Spleen (tissue), 13 donors: ENCODE measurements around the gene LYPD4. TPM values are rescaled to one million over a fixed set of nuclear protein-coding genes. Genes with fewer than 3 reads are reported as not detected.

Experiments used
- DNase-seq: peaks from one replicate; pipeline ENCODE4 v3.0.0-alpha.2; 2020
- H3K27ac ChIP-seq, 8 donors: fragments of 200-600 bp; sonication (generic) in 7 of 8; 1 replicate in 4 of 8; 2 replicates in 4 of 8; pipeline versions ENCODE4 v1.5.0 to v1.8.0; 2016 to 2021; ENCODE audit warnings: inconsistent platforms in 4 of 8, mild to moderate bottlenecking in 4 of 8, moderate library complexity in 1 of 8
- H3K27me3 ChIP-seq, 7 donors: fragments of 200-600 bp; sonication (generic) in 6 of 7; replicated peaks in 1 of 7; 1 replicate in 4 of 7; 2 replicates in 3 of 7; pipeline versions ENCODE4 v1.5.0 to v1.8.0; 2016 to 2021; ENCODE audit warnings: inconsistent platforms in 3 of 7, mild to moderate bottlenecking in 1 of 7
- H3K36me3 ChIP-seq, 6 donors: fragments of 200-600 bp; sonication (generic) in 5 of 6; 1 replicate in 4 of 6; 2 replicates in 2 of 6; pipeline versions ENCODE4 v1.5.0 to v1.8.0; 2016 to 2021; ENCODE audit warnings: inconsistent platforms in 2 of 6
- H3K4me1 ChIP-seq, 6 donors: fragments of 200-600 bp; sonication (generic) in 5 of 6; 1 replicate in 3 of 6; 2 replicates in 3 of 6; pipeline versions ENCODE4 v1.5.0 to v1.8.0; 2016 to 2021; ENCODE audit warnings: inconsistent platforms in 3 of 6
- H3K4me3 ChIP-seq, 8 donors: fragments of 200-600 bp; sonication (generic) in 7 of 8; 1 replicate in 4 of 8; 2 replicates in 4 of 8; pipeline versions ENCODE4 v1.5.0 to v1.8.0; 2016 to 2021; ENCODE audit warnings: inconsistent platforms in 4 of 8, mild to moderate bottlenecking in 4 of 8, moderate library complexity in 2 of 8
- H3K9me3 ChIP-seq, 8 donors: fragments of 200-600 bp; sonication (generic) in 7 of 8; 1 replicate in 4 of 8; 2 replicates in 4 of 8; pipeline versions ENCODE4 v1.5.0 to v1.8.0; 2016 to 2021; ENCODE audit warnings: inconsistent platforms in 4 of 8
- POLR2A ChIP-seq, 3 donors: fragments of 450-650 bp; IDR thresholded peaks; one replicate each; pipeline ENCODE4 v1.5.1; 2017; ENCODE audit warnings: antibody characterized with exemption in 3 of 3, mild to moderate bottlenecking in 1 of 3
- POLR2AphosphoS5 ChIP-seq, 3 donors: sonication (generic); formaldehyde crosslinking; IDR thresholded peaks; one replicate each; pipeline ENCODE4 v1.5.1; 2017; ENCODE audit warnings: antibody characterized with exemption in 3 of 3
- WGBS, 5 donors: extraction: QIAGEN DNeasy Blood & Tissue Kit in 3 of 5; methylation state at CpG; one replicate each; pipeline versions ENCODE4 v1.1.5 to v1.1.7; 2013 to 2018; 5-methylcytosine and 5-hydroxymethylcytosine counted together
- intact Hi-C: fragments of 100-400 bp; cut with DNase I; formaldehyde crosslinking; loops from one replicate; pipeline ENCODE4 v1.15.0; 2023; ENCODE audit warnings: low total_unique reads
- long read RNA-seq, 2 donors: transcript quantifications; one replicate each; lab custom pipeline, GENCODE V29; 2026
- polyA plus RNA-seq, 3 donors: library from polyadenylated mRNA; stranded (reverse); fragments of 200-250 nt; gene quantifications; one replicate each; pipeline ENCODE4 v1.2.1, GENCODE V29; 2013
- total RNA-seq, 7 donors: library from RNA; depleted of rRNA in 3 of 7; stranded (reverse); fragments of >200 nt in 3 of 7; fragmentation: NEBNext Ultra II Directional in 4 of 7; extraction: Animal tissue kit (Norgen Biotek cat#: 25700) in 4 of 7; gene quantifications; one replicate each; pipeline versions ENCODE4 v1.1.0 to v1.2.1, GENCODE V29; 2016 to 2021
- TF ChIP-seq, protein P1 (sequence below), 11 experiments: fragments of 200-600 bp in 7 of 11; fragments of 450-650 bp in 4 of 11; sonication (generic) in 4 of 11; IDR thresholded peaks in 8 of 11; conservative IDR thresholded peaks in 3 of 11; 1 replicate in 7 of 11; 2 replicates in 4 of 11; pipeline versions ENCODE4 v1.4.0 to v1.8.0; 2016 to 2021; ENCODE audit warnings: antibody characterized with exemption in 11 of 11, inconsistent platforms in 4 of 11, mild to moderate bottlenecking in 1 of 11
- donor health status: healthy with polysubstance abuse.
- donor health status: DM: no; HTN: no; CAD: no; lungs with moderate emphysema.
- donor health status: DM: no; HTN: no; CAD: no.
- donor health status: Bipolar disorder and iron deficiency.
- donor health status: healthy.
- donor health status: DM: no; HTN: no; CAD: no.
- donor health status: DM: yes; HTN: yes; CAD: no.

LYPD4 gene, protein sequence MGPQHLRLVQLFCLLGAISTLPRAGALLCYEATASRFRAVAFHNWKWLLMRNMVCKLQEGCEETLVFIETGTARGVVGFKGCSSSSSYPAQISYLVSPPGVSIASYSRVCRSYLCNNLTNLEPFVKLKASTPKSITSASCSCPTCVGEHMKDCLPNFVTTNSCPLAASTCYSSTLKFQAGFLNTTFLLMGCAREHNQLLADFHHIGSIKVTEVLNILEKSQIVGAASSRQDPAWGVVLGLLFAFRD
- total RNA-seq (not detected), polyA plus RNA-seq (under 1 TPM in 1 of 3 donors, not detected in 2; 0.04 TPM)
- long read RNA-seq, donor 1, result 0 reads
- long read RNA-seq, donor 2, result 0 reads

DNA sequence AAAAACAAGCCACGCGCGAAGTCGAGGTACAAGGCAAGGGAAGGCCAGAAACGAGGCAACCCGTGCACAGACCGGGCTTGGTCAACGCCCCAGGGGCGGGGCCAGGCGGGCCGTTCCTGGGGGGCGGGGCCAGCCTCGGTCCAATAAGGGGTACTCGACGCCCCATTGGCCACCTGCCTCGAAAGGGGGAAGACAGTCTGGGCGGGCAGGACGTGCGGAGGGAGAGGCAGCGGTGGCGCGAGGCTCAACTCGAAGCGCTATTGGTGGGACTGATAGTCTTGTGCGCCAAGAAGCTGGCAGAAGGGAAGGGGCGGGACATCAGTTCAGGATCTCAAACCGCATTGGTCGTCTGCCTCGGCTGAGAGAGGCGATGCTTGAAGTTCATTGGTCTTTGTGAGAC lies at the start of gene LYPD4:
Gene LYPD4 (minus strand): TSS at position 83 of the 400 bp plus-strand sequence. CDS start 5,398 bp downstream, outside the sequence.
- 81 to 88% (median 84%) methylated on average over 30 of the region's 30 CpGs for WGBS, 5 donors
- no peak for DNase-seq
- intact Hi-C loops, result no loop called here
- TF ChIP-seq, protein P1, sequence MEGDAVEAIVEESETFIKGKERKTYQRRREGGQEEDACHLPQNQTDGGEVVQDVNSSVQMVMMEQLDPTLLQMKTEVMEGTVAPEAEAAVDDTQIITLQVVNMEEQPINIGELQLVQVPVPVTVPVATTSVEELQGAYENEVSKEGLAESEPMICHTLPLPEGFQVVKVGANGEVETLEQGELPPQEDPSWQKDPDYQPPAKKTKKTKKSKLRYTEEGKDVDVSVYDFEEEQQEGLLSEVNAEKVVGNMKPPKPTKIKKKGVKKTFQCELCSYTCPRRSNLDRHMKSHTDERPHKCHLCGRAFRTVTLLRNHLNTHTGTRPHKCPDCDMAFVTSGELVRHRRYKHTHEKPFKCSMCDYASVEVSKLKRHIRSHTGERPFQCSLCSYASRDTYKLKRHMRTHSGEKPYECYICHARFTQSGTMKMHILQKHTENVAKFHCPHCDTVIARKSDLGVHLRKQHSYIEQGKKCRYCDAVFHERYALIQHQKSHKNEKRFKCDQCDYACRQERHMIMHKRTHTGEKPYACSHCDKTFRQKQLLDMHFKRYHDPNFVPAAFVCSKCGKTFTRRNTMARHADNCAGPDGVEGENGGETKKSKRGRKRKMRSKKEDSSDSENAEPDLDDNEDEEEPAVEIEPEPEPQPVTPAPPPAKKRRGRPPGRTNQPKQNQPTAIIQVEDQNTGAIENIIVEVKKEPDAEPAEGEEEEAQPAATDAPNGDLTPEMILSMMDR (IDR thresholded peaks at IDR 0.05 in 8 of 11, conservative IDR thresholded peaks at IDR 0.05 in 3 of 11), result no peak
- TF ChIP-seq POLR2AphosphoS5 (IDR thresholded peaks at IDR 0.05) (no peak), POLR2A (IDR thresholded peaks at IDR 0.05) (no peak)
- Histone ChIP-seq H3K27me3 (peaks cover 0 to 18% (median 0%) of the 10 kb centered on the region in 7 donors), H3K36me3 (no peaks in the 10 kb centered on the region), H3K4me3 (no peak within 1 kb of the TSS), H3K9me3 (peaks cover 0 to 3% (median 0%) of the 10 kb centered on the region in 8 donors), H3K27ac (no peak within 1 kb of the TSS), H3K4me1 (no peaks in the 10 kb centered on the region)

DNA sequence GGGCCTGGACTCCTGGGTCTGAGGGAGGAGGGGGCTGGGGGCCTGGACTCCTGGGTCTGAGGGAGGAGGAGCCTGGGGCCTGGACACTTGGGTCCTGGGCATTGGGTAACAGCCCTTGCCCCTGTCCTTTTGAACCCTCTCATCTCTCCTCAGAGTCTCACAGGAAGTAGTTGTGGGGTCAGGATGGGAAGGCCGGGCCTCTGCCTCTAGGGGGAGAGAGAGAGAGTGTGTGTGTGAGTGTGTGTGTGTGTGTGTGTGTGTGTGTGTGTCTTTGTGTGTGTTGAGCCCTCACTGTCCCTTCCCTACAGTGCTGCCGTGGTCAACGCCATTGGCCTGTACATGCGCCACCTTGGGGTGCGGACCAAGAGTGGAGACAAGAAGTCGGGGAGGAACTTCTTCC lies 49.4 kb upstream of the LYPD4 start:
- TF ChIP-seq, protein P1 (IDR thresholded peaks at IDR 0.05 in 8 of 11, conservative IDR thresholded peaks at IDR 0.05 in 3 of 11), result no peak
- TF ChIP-seq POLR2A (IDR thresholded peaks at IDR 0.05) (no peak), POLR2AphosphoS5 (IDR thresholded peaks at IDR 0.05) (no peak)
- intact Hi-C loops, result no loop called here
- H3K4me3 ChIP-seq, result no peak overlapping the region
- H3K36me3 ChIP-seq, result peaks cover 11 to 96% (median 76%) of the 10 kb centered on the region in 6 donors
- 68 to 72% (median 69%) methylated on average over 4 to 6 of the region's 6 CpGs for WGBS, 5 donors
- peak overlapping the region in 2 of 8 donors; percentile 13 to 25 for H3K27ac ChIP-seq
- no peaks in the 10 kb centered on the region for H3K9me3 ChIP-seq
- no peaks in the 10 kb centered on the region for H3K27me3 ChIP-seq
- H3K4me1 ChIP-seq, result peaks cover 0 to 85% (median 37%) of the 10 kb centered on the region in 6 donors
- DNase-seq, result no peak

DNA sequence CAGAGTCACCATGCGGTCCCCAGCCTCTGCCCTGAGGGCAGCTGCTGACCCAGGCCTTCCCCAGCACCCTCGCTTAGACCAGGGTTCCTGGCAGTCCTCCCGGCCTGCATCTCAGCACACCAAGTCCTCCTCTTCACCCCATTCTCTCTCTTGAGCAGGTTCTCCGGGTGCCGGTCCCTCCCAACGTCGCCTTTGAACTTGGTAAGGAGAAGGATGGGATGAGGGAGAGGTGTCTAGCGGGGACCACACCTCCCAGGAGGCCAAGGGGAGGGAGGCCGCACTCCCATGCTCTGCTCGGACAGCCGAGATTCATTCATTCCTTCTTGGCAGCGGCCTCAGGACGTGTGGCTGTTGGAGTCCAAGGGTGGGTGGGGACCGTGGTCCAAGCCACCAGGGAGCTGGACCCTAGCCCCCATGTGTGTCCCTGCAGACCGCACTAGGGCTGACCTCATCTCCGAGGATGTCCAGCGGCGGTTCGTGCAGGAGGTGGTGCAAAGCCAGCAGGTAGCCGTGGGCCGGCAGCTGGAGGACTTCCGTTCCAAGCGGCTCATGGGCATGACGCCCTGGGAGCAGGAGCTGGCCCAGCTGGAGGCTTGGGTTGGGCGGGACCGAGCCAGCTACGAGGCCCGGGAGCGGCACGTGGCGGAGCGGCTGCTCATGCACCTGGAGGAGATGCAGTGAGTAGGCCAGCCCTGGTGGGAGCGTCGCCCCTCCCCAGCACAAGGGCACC lies 47.9 kb upstream of the LYPD4 start:
- intact Hi-C loops, result no loop called here
- 91 to 94% (median 92%) methylated on average over 24 to 34 of the region's 34 CpGs for WGBS, 5 donors
- H3K27me3 ChIP-seq, result no peaks in the 10 kb centered on the region
- H3K9me3 ChIP-seq, result no peaks in the 10 kb centered on the region
- peak overlapping the region in 4 of 8 donors; percentile 16 to 64 (median 31) for H3K27ac ChIP-seq
- H3K36me3 ChIP-seq, result peaks cover 4 to 95% (median 66%) of the 10 kb centered on the region in 6 donors
- peak; percentile 17 to 75 (median 44) for TF ChIP-seq POLR2AphosphoS5 (IDR thresholded peaks at IDR 0.05)
- TF ChIP-seq, protein P1 (IDR thresholded peaks at IDR 0.05 in 8 of 11, conservative IDR thresholded peaks at IDR 0.05 in 3 of 11), result no peak
- peaks cover 0 to 92% (median 52%) of the 10 kb centered on the region in 6 donors for H3K4me1 ChIP-seq
- DNase-seq, result no peak
- H3K4me3 ChIP-seq, result no peak overlapping the region

DNA sequence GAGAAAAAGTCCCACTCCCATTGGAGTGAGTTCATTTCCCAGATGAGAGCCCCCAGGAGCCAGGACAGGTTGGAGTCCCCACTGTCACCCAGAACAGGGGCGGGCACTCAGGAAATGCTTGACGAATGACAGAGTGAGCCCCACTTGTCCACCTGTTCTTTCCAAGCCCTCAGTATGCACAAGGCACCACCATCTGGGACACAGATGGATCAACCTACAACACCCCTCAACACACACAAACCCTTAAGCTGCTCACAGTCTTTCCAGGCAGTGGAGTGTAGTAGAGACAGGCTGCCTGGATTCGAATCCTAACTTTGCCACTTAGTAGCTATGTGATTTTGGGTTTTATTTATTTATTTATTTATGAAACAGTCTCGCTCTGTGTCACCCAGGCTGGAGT lies 46.5 kb upstream of the LYPD4 start:
- no peak for TF ChIP-seq POLR2AphosphoS5 (IDR thresholded peaks at IDR 0.05)
- TF ChIP-seq, protein P1 (IDR thresholded peaks at IDR 0.05 in 8 of 11, conservative IDR thresholded peaks at IDR 0.05 in 3 of 11), result no peak
- H3K4me3 ChIP-seq, result no peak overlapping the region
- DNase-seq, result no peak
- H3K27me3 ChIP-seq, result no peaks in the 10 kb centered on the region
- H3K27ac ChIP-seq, result peak overlapping the region in 1 of 8 donors; percentile 16
- peaks cover 8 to 95% (median 65%) of the 10 kb centered on the region in 6 donors for H3K4me1 ChIP-seq
- no peaks in the 10 kb centered on the region for H3K9me3 ChIP-seq
- 90 to 98% (median 92%) methylated on average over 4 of the region's 4 CpGs for WGBS, 5 donors
- intact Hi-C loops, result no loop called here
- H3K36me3 ChIP-seq, result peaks cover 4 to 86% (median 56%) of the 10 kb centered on the region in 6 donors
